Hepatocyte (in vitro differentiated cells): ENCODE results near the gene LBHD1. TPM values are rescaled to one million over a fixed set of nuclear protein-coding genes. Genes with fewer than 3 reads are reported as not detected.

ENCODE experiments used
- DNase-seq: peaks from one replicate; pipeline ENCODE4 v3.0.0-alpha.2; 2016; ENCODE audit warnings: low spot score
- H2AFZ ChIP-seq: fragments of 200-600 bp; sonication (generic); 2 replicates; pipeline ENCODE4 v1.6.0; 2016; ENCODE audit warnings: antibody characterized with exemption, mild to moderate bottlenecking
- H3K27ac ChIP-seq: fragments of 200-600 bp; sonication (generic); 2 replicates; pipeline ENCODE4 v1.5.1; 2016; ENCODE audit warnings: mild to moderate bottlenecking
- H3K27me3 ChIP-seq: fragments of 200-600 bp; sonication (generic); 2 replicates; pipeline ENCODE4 v1.6.1; 2016
- H3K36me3 ChIP-seq: fragments of 200-600 bp; sonication (generic); replicated peaks from 2 replicates; pipeline ENCODE4 v1.5.1; 2016; ENCODE audit warnings: low read depth; ENCODE audit not compliant: insufficient read depth
- H3K4me1 ChIP-seq: fragments of 200-600 bp; sonication (generic); 2 replicates; pipeline ENCODE4 v1.5.1; 2016; ENCODE audit warnings: mild to moderate bottlenecking, moderate library complexity; ENCODE audit not compliant: insufficient read depth
- H3K4me2 ChIP-seq: fragments of 200-600 bp; sonication (generic); 2 replicates; pipeline ENCODE4 v1.6.0; 2016
- H3K4me3 ChIP-seq: fragments of 200-600 bp; sonication (generic); 2 replicates; pipeline ENCODE4 v1.5.1; 2016; ENCODE audit warnings: mild to moderate bottlenecking
- H3K79me2 ChIP-seq: fragments of 200-600 bp; sonication (generic); 2 replicates; pipeline ENCODE4 v1.6.0; 2017; ENCODE audit warnings: mild to moderate bottlenecking
- H3K9me2 ChIP-seq: fragments of 200-600 bp; sonication (generic); replicated peaks from 2 replicates; pipeline ENCODE4 v1.6.0; 2017; ENCODE audit warnings: mild to moderate bottlenecking; ENCODE audit not compliant: insufficient read depth
- H3K9me3 ChIP-seq: fragments of 200-600 bp; sonication (generic); 2 replicates; pipeline ENCODE4 v1.5.1; 2016; ENCODE audit warnings: low read depth, mild to moderate bottlenecking
- H4K20me1 ChIP-seq: fragments of 200-600 bp; sonication (generic); 2 replicates; pipeline ENCODE4 v1.6.0; 2016; ENCODE audit warnings: mild to moderate bottlenecking; ENCODE audit not compliant: insufficient read depth, poor library complexity, severe bottlenecking
- CTCF ChIP-seq: fragments of 200-600 bp; sonication (generic); IDR thresholded peaks from 2 replicates; pipeline ENCODE4 v1.5.1; 2016; ENCODE audit warnings: antibody characterized with exemption, mild to moderate bottlenecking; ENCODE audit not compliant: poor library complexity
- EZH2 ChIP-seq: fragments of 200-600 bp; sonication (generic); IDR thresholded peaks from 2 replicates; pipeline ENCODE4 v1.6.1; 2016; ENCODE audit warnings: antibody characterized with exemption, mild to moderate bottlenecking, borderline replicate concordance
- EZH2phosphoT487 ChIP-seq: fragments of 200-600 bp; sonication (generic); IDR thresholded peaks from one replicate; pipeline ENCODE4 v1.6.1; 2018; ENCODE audit warnings: antibody characterized with exemption, mild to moderate bottlenecking, low read depth, moderate library complexity; ENCODE audit not compliant: unreplicated experiment, severe bottlenecking
- WGBS: methylation state at CpG from one replicate; pipeline ENCODE4 v1.1.6; 2016; ENCODE audit warnings: low lambda C conversion rate; ENCODE audit errors: missing lambda C conversion rate; 5-methylcytosine and 5-hydroxymethylcytosine counted together
- polyA plus RNA-seq: library from polyadenylated mRNA; unstranded; fragments of >200 nt; fragmentation: Nextera tagmentation; extraction: Ambion mirVana; gene quantifications from 2 replicates; pipeline ENCODE4 v1.2.1, GENCODE V29; 2016
- total RNA-seq: library from RNA; depleted of rRNA; stranded (reverse); fragments of >200 nt; gene quantifications from 2 replicates; pipeline ENCODE4 v1.2.3, GENCODE V29; 2014

The LBHD1 gene
- total and polyA plus RNA-seq, 2 experiments from 2014 or later, result 6.5 to 11.2 TPM

DNA sequence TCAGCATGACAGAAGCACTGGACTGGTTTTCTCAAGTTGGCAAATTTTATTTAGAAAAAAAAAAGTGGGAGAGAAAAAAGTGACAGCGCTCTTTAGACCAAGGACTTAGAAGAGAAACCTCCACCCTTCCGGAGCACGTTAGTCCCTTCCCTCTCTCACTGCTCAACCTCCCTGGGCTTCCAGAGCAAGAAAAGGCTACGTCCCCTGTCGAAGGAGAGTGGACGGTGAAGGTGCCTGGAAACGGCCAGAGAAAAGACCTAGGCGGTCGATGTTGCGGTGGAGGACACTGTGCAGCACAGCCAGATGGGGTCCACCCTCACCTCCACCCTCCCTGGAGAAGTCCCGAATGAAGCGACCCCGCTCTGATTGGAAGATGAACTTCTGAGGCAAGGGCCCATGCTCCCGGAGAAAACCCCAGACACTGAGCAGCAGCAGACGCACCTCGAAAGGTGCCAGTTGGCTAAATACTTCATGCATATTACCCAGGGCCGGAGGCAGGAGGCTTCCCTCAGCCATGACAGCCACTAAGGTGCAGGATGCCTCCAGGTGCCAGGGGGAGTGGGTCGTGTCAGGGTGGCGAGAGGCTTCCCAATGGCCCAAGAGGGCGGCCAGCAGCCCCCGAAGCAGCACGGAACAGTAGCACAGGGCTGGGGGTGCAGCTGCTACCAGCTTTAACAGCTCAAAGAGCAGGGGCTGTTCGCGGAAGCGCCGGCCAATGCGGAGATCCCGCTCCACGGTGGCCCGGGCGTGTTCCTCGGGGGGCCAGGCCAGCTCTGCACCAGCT, 25.1 kb downstream of the LBHD1 start:
- no peaks in the 10 kb centered on the region for H3K27me3 ChIP-seq
- H3K4me2 ChIP-seq, result peak overlapping the region; percentile 52
- H3K9me2 ChIP-seq, result no peaks in the 10 kb centered on the region
- 76% methylated on average over 32 of the region's 32 CpGs for WGBS
- no peak for DNase-seq
- peak overlapping the region; percentile 39 for H3K27ac ChIP-seq
- no peak overlapping the region for H2AFZ ChIP-seq
- H3K79me2 ChIP-seq, result peaks cover 59% of the 10 kb centered on the region
- TF ChIP-seq EZH2phosphoT487 (no peak), CTCF (no peak), EZH2 (no peak)
- H4K20me1 ChIP-seq, result no peaks in the 10 kb centered on the region
- H3K9me3 ChIP-seq, result no peaks in the 10 kb centered on the region
- H3K4me1 ChIP-seq, result peaks cover 4% of the 10 kb centered on the region
- H3K36me3 ChIP-seq, result no peaks in the 10 kb centered on the region
- H3K4me3 ChIP-seq, result no peak overlapping the region

DNA sequence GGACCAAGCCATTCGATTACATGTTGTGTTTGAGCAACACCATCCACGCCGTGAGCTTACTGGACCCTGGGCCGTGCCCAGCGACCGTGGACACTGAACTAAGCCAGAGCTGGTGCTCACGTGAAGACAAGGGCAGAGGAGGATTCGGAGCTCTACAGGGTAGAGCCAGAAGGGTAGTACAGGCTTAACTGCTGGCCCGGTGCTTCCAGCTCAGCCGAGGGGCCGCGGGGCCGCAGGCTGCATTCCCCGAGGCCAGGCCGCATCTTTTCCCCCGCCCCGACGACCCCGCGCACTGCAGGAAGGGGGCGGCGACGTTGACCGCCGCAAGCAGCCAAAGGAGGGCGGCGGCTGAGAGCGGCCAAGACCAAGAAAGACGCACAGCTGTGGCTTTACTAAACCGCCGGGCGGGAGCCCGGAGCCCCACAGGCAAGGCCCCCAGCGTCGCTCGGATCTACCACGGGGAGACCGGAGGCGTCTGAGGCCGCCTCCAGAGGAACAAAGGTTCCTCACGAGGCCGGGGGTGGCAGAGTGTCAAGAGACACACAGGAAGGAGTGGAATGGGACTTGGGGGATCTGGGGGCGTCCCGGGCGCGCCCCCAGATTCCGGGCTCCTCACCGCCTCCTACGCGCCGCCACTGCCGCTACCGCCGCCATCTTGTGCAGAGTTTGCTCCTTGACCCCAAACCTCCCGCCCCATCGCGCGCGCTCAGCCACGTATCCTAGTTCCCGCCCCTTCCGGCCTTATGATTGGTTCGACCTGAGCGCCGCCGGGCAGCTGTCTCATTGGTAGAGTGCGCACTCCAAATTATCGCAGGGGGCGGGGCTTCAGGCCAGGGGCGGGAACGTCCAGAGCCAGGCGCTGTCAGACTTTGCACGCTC, 25.9 kb downstream of the LBHD1 start, which contains the start of gene GANAB:
Gene GANAB, minus strand, starts transcription at position 668 of the 879 bp plus-strand sequence. Its CDS starts 14 bp downstream, at position 654.
- no peaks in the 10 kb centered on the region for H3K9me3 ChIP-seq
- H3K79me2 ChIP-seq, result peaks cover 59% of the 10 kb centered on the region
- H4K20me1 ChIP-seq, result no peaks in the 10 kb centered on the region
- no peaks in the 10 kb centered on the region for H3K9me2 ChIP-seq
- no peaks in the 10 kb centered on the region for H3K27me3 ChIP-seq
- H3K4me2 ChIP-seq, result peak within 1 kb of the TSS; percentile 97
- peak within 1 kb of the TSS; percentile 20 for H2AFZ ChIP-seq
- H3K4me3 ChIP-seq, result peak within 1 kb of the TSS; percentile 72
- peak; percentile 100 for DNase-seq
- H3K36me3 ChIP-seq, result no peaks in the 10 kb centered on the region
- no peak for TF ChIP-seq EZH2
- no peak for TF ChIP-seq EZH2phosphoT487
- no peak for TF ChIP-seq CTCF
- H3K27ac ChIP-seq, result peak within 1 kb of the TSS; percentile 97
- under 1% methylated on average over 72 of the region's 73 CpGs for WGBS
- peaks cover 6% of the 10 kb centered on the region for H3K4me1 ChIP-seq

DNA sequence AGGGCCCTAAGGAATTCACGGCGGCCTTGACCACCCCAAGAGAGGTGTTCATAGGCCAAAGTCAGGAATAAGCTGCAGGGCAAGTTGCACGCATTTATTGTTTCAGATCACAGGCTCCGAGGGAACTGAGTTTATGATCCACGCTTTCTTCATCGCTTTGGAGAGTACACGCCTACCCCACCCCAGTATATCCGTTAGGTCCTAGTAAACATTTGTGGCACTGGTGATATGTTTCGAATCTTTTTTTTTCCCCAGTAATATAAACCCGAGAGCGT, 26.5 kb downstream of the LBHD1 start:
- H3K9me3 ChIP-seq, result no peaks in the 10 kb centered on the region
- peak overlapping the region; percentile 72 for H3K4me3 ChIP-seq
- H3K9me2 ChIP-seq, result no peaks in the 10 kb centered on the region
- peak overlapping the region; percentile 97 for H3K27ac ChIP-seq
- no peaks in the 10 kb centered on the region for H3K27me3 ChIP-seq
- H3K79me2 ChIP-seq, result peaks cover 57% of the 10 kb centered on the region
- WGBS, result 16% methylated on average over 11 of the region's 11 CpGs
- peak overlapping the region; percentile 20 for H2AFZ ChIP-seq
- H3K4me2 ChIP-seq, result peak overlapping the region; percentile 97
- no peaks in the 10 kb centered on the region for H3K36me3 ChIP-seq
- DNase-seq, result no peak
- TF ChIP-seq EZH2phosphoT487, result no peak
- no peak for TF ChIP-seq EZH2
- TF ChIP-seq CTCF, result no peak
- H4K20me1 ChIP-seq, result no peaks in the 10 kb centered on the region
- H3K4me1 ChIP-seq, result peaks cover 10% of the 10 kb centered on the region
